A549 (cell line): ENCODE data around the gene MED14. TPM values are rescaled to one million over a fixed set of nuclear protein-coding genes. Genes with fewer than 3 reads are reported as not detected.

Experiments
- ATAC-seq, 2 experiments: fragments of 200-7000 bp in 1 of 2; fragments of >200 bp in 1 of 2; cut with Nextera tagmentation in 1 of 2; cut with Tn5 transposase in 1 of 2; 3 replicates each; pipeline versions ENCODE4 v1.8.0 to v1.9.1; 2018 to 2020; ENCODE audit warnings: mild to moderate bottlenecking in 1 of 2, moderate library complexity in 1 of 2
- CTCF ChIA-PET: fragments of 300-600 bp; sonication (Branson Sonifier 250); formaldehyde crosslinking; extraction: SDS; loops from one replicate; lab custom pipeline; 2021; ENCODE audit warnings: antibody characterized with exemption, inconsistent platforms; lab: Yijun Ruan, JAX
- POLR2A ChIA-PET: fragments of 350-600 bp; formaldehyde crosslinking; extraction: SDS; loops from one replicate; lab custom pipeline; 2021; ENCODE audit warnings: antibody characterized with exemption, inconsistent platforms; lab: Yijun Ruan, JAX
- DNase-seq, 2 experiments: peaks; one replicate each; pipeline versions ENCODE4 v3.0.0 to v3.0.0-alpha.2; 2011 to 2016; ENCODE audit warnings: low read depth in 1 of 2, low spot score in 1 of 2
- FAIRE-seq: peaks from 2 replicates; lab custom pipeline; 2011; peaks lifted over from hg19 to GRCh38; lab: Jason Lieb, UNC
- H3K27ac ChIP-seq, 2 experiments: fragments of >200 bp; sonication (Bioruptor Twin); formaldehyde crosslinking; 3 replicates each; pipeline ENCODE4 v1.5.1; 2016 to 2017
- H3K4me1 ChIP-seq: fragments of >200 bp; sonication (Bioruptor Twin); formaldehyde crosslinking; 3 replicates; pipeline ENCODE4 v1.6.1; 2016
- H3K4me2 ChIP-seq: fragments of >200 bp; sonication (Bioruptor Twin); formaldehyde crosslinking; 3 replicates; pipeline ENCODE4 v1.6.1; 2016
- H3K4me3 ChIP-seq: fragments of >200 bp; sonication (Bioruptor Twin); formaldehyde crosslinking; 3 replicates; pipeline ENCODE4 v1.5.1; 2016
- H3K9me3 ChIP-seq: fragments of >200 bp; sonication (Bioruptor Twin); formaldehyde crosslinking; 3 replicates; pipeline ENCODE4 v1.6.1; 2016
- CEBPB ChIP-seq, 2 experiments: fragments of >200 bp in 1 of 2; sonication (Bioruptor Twin) in 1 of 2; formaldehyde crosslinking in 1 of 2; IDR thresholded peaks; 2 replicates each; pipeline ENCODE4 v1.6.1; 2012 to 2016
- EHF ChIP-seq: fragments of 250-450 bp; sonication (Bioruptor Pico); IDR thresholded peaks from 2 replicates; pipeline ENCODE4 v1.5.0; 2020; ENCODE audit warnings: mild to moderate bottlenecking
- FOSB ChIP-seq: fragments of 250-450 bp; sonication (Bioruptor Pico); IDR thresholded peaks from 2 replicates; pipeline ENCODE4 v1.5.0; 2020; ENCODE audit warnings: mild to moderate bottlenecking, moderate library complexity
- HEYL ChIP-seq: fragments of 250-450 bp; sonication (Bioruptor Pico); IDR thresholded peaks from 2 replicates; pipeline ENCODE4 v1.8.0; 2021; ENCODE audit warnings: mild to moderate bottlenecking, moderate library complexity
- MAFK ChIP-seq: fragments of 450-650 bp; IDR thresholded peaks from 2 replicates; pipeline ENCODE4 v1.6.1; 2014; ENCODE audit not compliant: partially characterized antibody
- MAZ ChIP-seq: fragments of 150-350 bp; IDR thresholded peaks from 2 replicates; pipeline ENCODE4 v1.6.1; 2014; ENCODE audit warnings: antibody characterized with exemption, low read depth, low read length, borderline replicate concordance
- MYC ChIP-seq: IDR thresholded peaks from 2 replicates; pipeline ENCODE4 v1.6.1; 2012; ENCODE audit warnings: mild to moderate bottlenecking, inconsistent platforms, low read length, improper control_type of control experiment, borderline replicate concordance
- NR3C1 ChIP-seq: fragments of >200 bp; sonication (Bioruptor Twin); formaldehyde crosslinking; IDR thresholded peaks from 3 replicates; pipeline ENCODE4 v1.6.1; 2017
- POLR2A ChIP-seq: IDR thresholded peaks from 2 replicates; pipeline ENCODE4 v1.6.1; 2012; ENCODE audit warnings: mild to moderate bottlenecking, low read length
- RAD21 ChIP-seq, 2 experiments: fragments of >200 bp in 1 of 2; sonication (Bioruptor Twin) in 1 of 2; formaldehyde crosslinking in 1 of 2; IDR thresholded peaks in 1 of 2; conservative IDR thresholded peaks in 1 of 2; 2 replicates in 1 of 2; 3 replicates in 1 of 2; pipeline ENCODE4 v1.6.1; 2012 to 2018; ENCODE audit warnings: inconsistent platforms in 1 of 2
- RARB ChIP-seq: fragments of 250-450 bp; sonication (Bioruptor Pico); IDR thresholded peaks from 2 replicates; pipeline ENCODE4 v1.8.0; 2021; ENCODE audit warnings: mild to moderate bottlenecking, moderate library complexity
- RCOR1 ChIP-seq: fragments of 150-350 bp; IDR thresholded peaks from 2 replicates; pipeline ENCODE4 v1.6.1; 2014; ENCODE audit warnings: antibody characterized with exemption, low read length, low read depth
- TFCP2L1 ChIP-seq: fragments of 250-450 bp; sonication (Bioruptor Pico); IDR thresholded peaks from 2 replicates; pipeline ENCODE4 v1.5.0; 2021; ENCODE audit warnings: mild to moderate bottlenecking
- ZC3H11A ChIP-seq: fragments of 450-650 bp; IDR thresholded peaks from 2 replicates; pipeline ENCODE4 v1.6.1; 2014; ENCODE audit warnings: antibody characterized with exemption, mild to moderate bottlenecking
- WGBS: methylation state at CpG from one replicate; pipeline ENCODE4 v1.1.6; 2017; ENCODE audit errors: missing lambda C conversion rate; 5-methylcytosine and 5-hydroxymethylcytosine counted together
- polyA plus RNA-seq, 4 experiments: library from polyadenylated mRNA; depleted of rRNA in 3 of 4; stranded (reverse); fragments of >200 nt; fragmentation: RNase III in 1 of 4; extraction: RNeasy Plus Mini Kit Qiagen cat#74134 plus additional on column Dnase treatment in 1 of 4; gene quantifications; 2 replicates in 3 of 4; 3 replicates in 1 of 4; pipeline ENCODE4 v1.2.3, GENCODE V29; 2011 to 2017
- TF ChIP-seq, protein P1 (sequence below): IDR thresholded peaks from 2 replicates; pipeline ENCODE4 v1.6.1; 2012; ENCODE audit warnings: low read depth, borderline replicate concordance
- TF ChIP-seq, protein P2 (sequence below): fragments of >200 bp; sonication (Bioruptor Twin); formaldehyde crosslinking; IDR thresholded peaks from 3 replicates; pipeline ENCODE4 v1.5.1; 2016
- TF ChIP-seq, protein P3 (sequence below): fragments of 450-650 bp; IDR thresholded peaks from 2 replicates; pipeline ENCODE4 v1.6.1; 2014; ENCODE audit warnings: antibody characterized with exemption
- TF ChIP-seq, protein P4 (sequence below): fragments of 150-350 bp; IDR thresholded peaks from 2 replicates; pipeline ENCODE4 v1.6.1; 2014; ENCODE audit warnings: low read depth, mild to moderate bottlenecking, low read length

The MED14 gene
- polyA plus RNA-seq, 2 of the 4 experiments (the other 2 are of a cell fraction) = 26.8 to 62.0 TPM

DNA sequence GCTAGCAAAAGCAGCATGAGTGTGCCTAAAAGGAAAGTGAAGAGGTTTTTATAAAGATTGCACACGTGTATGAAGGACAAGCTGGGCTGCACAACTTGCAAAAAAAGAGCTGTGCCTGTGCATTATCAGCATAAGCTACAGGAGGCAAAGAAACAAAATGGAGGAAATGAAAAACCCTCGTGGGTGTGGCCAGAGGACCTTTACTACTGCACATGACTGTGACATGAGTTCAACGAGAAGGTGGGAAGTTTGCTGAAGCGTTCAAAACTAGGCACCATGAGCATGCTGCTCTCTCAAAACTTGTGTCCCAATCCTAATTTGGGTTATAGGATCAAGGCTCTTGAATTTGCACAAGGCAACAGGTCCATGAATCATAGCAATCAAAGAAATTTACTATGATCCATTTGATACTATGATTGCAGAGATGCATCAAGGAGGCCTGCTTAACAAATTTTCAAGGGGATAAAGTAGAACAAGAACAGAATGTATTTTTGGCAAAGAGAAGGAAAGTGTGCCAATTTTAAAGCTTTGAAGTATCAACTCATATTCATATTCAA is 49.9 kb downstream of the MED14 start:
- H3K4me3 ChIP-seq = no peak overlapping the region
- ATAC-seq (no peak), FAIRE-seq (no peak)

DNA sequence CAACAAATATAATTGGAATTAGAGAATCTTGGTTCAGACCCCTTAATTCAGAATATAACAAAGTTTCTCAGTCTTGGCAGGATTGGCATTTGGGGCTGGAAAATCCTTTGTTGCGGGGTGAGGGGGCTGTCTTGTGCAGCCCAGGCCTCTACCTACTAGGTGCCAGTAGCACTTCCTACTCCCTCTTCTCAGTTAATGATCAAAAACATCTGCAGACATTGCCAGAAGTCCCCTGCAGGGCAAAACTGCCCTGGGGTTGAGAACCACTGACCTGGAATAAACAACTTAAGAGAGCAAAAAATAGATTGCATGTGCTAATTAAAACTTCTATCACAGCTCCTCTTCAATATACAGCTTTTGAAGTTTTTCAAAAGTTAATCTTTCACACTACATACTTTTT is 51.2 kb downstream of the MED14 start:
- Histone ChIP-seq H3K4me3 (no peak overlapping the region), H3K27ac (no peak overlapping the region), H3K9me3 (no peaks in the 10 kb centered on the region), H3K4me2 (no peak overlapping the region), H3K4me1 (no peaks in the 10 kb centered on the region)
- WGBS = 94% methylated on average over 1 of the region's 1 CpG
- FAIRE-seq (no peak), ATAC-seq (no peak), DNase-seq (no peak)
- POLR2A ChIA-PET = no interaction called here
- CTCF ChIA-PET = interaction anchor here (1.0 to 2.0 kb wide), 2 partner anchors 111 to 570 kb away, joined by 5 to 6 read pairs; no protein-coding TSS in a partner anchor
- TF ChIP-seq POLR2A (no peak), EHF (no peak), MAZ (no peak), MAFK (no peak)
- TF ChIP-seq, protein P1, sequence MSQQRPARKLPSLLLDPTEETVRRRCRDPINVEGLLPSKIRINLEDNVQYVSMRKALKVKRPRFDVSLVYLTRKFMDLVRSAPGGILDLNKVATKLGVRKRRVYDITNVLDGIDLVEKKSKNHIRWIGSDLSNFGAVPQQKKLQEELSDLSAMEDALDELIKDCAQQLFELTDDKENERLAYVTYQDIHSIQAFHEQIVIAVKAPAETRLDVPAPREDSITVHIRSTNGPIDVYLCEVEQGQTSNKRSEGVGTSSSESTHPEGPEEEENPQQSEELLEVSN = no peak

More for the DNA sequence above, 49.9 kb downstream of the MED14 start:
- Histone ChIP-seq H3K4me1 (no peaks in the 10 kb centered on the region), H3K4me2 (no peak overlapping the region), H3K9me3 (no peaks in the 10 kb centered on the region), H3K27ac (no peak overlapping the region)
- DNase-seq = no peak
- ChIA-PET CTCF (interaction anchor here (0.8 to 2.4 kb wide), 3 partner anchors 19 to 109 kb away, joined by 3 to 7 read pairs (median 6); no protein-coding TSS in a partner anchor), POLR2A (no interaction called here)
- WGBS = 68% methylated on average over 4 of the region's 4 CpGs
- no peak for TF ChIP-seq FOSB
- TF ChIP-seq NR3C1 = no peak
- no peak for TF ChIP-seq RARB
- no peak for TF ChIP-seq RCOR1
- no peak for TF ChIP-seq MYC

DNA sequence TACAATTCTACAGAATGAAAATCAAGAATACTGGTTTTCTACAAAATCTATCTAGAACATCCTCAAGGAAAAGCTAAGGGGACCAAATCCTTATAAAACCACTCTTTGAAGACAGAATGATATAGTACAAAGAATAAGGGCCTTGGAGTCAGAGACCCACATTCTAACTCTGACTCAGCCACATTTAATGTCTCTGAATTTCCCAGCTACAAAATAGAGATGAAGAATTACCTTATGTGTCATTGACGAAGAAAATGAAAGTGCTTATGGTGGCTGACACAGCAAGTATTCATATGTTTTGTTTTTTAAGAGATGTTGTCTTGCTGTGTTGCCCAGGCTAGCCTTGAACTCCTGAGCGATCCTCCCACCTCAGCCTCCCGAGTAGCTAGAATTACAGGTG is 52.1 kb downstream of the MED14 start:
- no peaks in the 10 kb centered on the region for H3K9me3 ChIP-seq
- CTCF ChIA-PET = interaction anchor here (0.7 to 2.0 kb wide), 2 partner anchors 32 to 111 kb away, joined by 3 to 6 read pairs; no protein-coding TSS in a partner anchor
- no peak for TF ChIP-seq CEBPB (IDR thresholded peaks at IDR 0.05)
- TF ChIP-seq, protein P2, sequence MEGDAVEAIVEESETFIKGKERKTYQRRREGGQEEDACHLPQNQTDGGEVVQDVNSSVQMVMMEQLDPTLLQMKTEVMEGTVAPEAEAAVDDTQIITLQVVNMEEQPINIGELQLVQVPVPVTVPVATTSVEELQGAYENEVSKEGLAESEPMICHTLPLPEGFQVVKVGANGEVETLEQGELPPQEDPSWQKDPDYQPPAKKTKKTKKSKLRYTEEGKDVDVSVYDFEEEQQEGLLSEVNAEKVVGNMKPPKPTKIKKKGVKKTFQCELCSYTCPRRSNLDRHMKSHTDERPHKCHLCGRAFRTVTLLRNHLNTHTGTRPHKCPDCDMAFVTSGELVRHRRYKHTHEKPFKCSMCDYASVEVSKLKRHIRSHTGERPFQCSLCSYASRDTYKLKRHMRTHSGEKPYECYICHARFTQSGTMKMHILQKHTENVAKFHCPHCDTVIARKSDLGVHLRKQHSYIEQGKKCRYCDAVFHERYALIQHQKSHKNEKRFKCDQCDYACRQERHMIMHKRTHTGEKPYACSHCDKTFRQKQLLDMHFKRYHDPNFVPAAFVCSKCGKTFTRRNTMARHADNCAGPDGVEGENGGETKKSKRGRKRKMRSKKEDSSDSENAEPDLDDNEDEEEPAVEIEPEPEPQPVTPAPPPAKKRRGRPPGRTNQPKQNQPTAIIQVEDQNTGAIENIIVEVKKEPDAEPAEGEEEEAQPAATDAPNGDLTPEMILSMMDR = no peak
- TF ChIP-seq, protein P3, sequence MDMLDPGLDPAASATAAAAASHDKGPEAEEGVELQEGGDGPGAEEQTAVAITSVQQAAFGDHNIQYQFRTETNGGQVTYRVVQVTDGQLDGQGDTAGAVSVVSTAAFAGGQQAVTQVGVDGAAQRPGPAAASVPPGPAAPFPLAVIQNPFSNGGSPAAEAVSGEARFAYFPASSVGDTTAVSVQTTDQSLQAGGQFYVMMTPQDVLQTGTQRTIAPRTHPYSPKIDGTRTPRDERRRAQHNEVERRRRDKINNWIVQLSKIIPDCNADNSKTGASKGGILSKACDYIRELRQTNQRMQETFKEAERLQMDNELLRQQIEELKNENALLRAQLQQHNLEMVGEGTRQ = no peak
- TF ChIP-seq, protein P4, sequence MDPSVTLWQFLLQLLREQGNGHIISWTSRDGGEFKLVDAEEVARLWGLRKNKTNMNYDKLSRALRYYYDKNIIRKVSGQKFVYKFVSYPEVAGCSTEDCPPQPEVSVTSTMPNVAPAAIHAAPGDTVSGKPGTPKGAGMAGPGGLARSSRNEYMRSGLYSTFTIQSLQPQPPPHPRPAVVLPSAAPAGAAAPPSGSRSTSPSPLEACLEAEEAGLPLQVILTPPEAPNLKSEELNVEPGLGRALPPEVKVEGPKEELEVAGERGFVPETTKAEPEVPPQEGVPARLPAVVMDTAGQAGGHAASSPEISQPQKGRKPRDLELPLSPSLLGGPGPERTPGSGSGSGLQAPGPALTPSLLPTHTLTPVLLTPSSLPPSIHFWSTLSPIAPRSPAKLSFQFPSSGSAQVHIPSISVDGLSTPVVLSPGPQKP = no peak
- no peak for TF ChIP-seq TFCP2L1 (CRISPR knock-in tag)
- TF ChIP-seq HEYL (CRISPR knock-in tag) = no peak
- TF ChIP-seq RAD21 (conservative IDR thresholded peaks at IDR 0.05 in 1 of 2, IDR thresholded peaks at IDR 0.05 in 1 of 2) = no peak
- TF ChIP-seq ZC3H11A = no peak
- TF ChIP-seq, all 56 proteins: peak for 0
- no peaks in the 10 kb centered on the region for H3K4me1 ChIP-seq
- WGBS = 92% methylated on average over 3 of the region's 3 CpGs
- no peak for FAIRE-seq
- no peak for DNase-seq
- no peak overlapping the region for H3K4me3 ChIP-seq
- no peak overlapping the region for H3K4me2 ChIP-seq
- no peak overlapping the region for H3K27ac ChIP-seq
- POLR2A ChIA-PET = no interaction called here
- no peak for ATAC-seq
